OCI-M2 (cell line): ENCODE measurements around the gene CENPI.
"Not testable (repeated sequence)": the region's sequence is repeated elsewhere in the genome, so short reads cannot be mapped to it uniquely, and the experiment has no call there.

Source experiments
- DNase-seq: peaks from one replicate; lab custom pipeline; 2025; ENCODE audit not compliant: unreplicated experiment; lab: John Stamatoyannopoulos, UW

CENPI gene

GRCh38 chrX:101097546-101098453, at the start of gene CENPI:
Gene CENPI (plus strand): TSS chrX:101098204. CDS start chrX:101101071, 2,867 bp downstream.
- peak; percentile 47 for DNase-seq

- DNase-seq: no peak
These were observed 46.9 kb upstream of the CENPI start for GRCh38 chrX:101051153-101051548.

GRCh38 chrX:101051549-101052302, 46.3 kb upstream of the CENPI start, which contains the start of gene TRMT2B:
Gene TRMT2B (minus strand): TSS chrX:101052111. CDS start chrX:101042289, 9,822 bp downstream.
- peak; percentile 44 for DNase-seq

- not testable (repeated sequence) for DNase-seq
These were observed 41.5 kb upstream of the CENPI start for GRCh38 chrX:101056551-101056950.

- DNase-seq: no peak
These were observed 40.8 kb upstream of the CENPI start for GRCh38 chrX:101057093-101057714.

- no peak for DNase-seq
These were observed 35.8 kb upstream of the CENPI start for GRCh38 chrX:101062176-101062575.

GRCh38 chrX:101071582-101071981, 26.4 kb upstream of the CENPI start:
- no peak for DNase-seq

- no peak for DNase-seq
These were observed 19.0 kb upstream of the CENPI start, which contains the start of gene TMEM35A for GRCh38 chrX:101078716-101079598. Gene TMEM35A (plus strand): TSS chrX:101078879. CDS start chrX:101079003, 124 bp downstream.

GRCh38 chrX:101079736-101080270, 18.2 kb upstream of the CENPI start:
- no peak for DNase-seq

GRCh38 chrX:101080326-101081124, 17.5 kb upstream of the CENPI start:
- DNase-seq: no peak

- no peak for DNase-seq
These were observed 16.8 kb upstream of the CENPI start for GRCh38 chrX:101081231-101081630.

- DNase-seq: no peak
These were observed 6.2 kb upstream of the CENPI start for GRCh38 chrX:101091817-101092216.

GRCh38 chrX:101108284-101108683, 10.3 kb downstream of the CENPI start:
- DNase-seq: no peak

- no peak for DNase-seq
These were observed 19.7 kb downstream of the CENPI start for GRCh38 chrX:101117701-101118100.

- no peak for DNase-seq
These were observed 38.2 kb downstream of the CENPI start for GRCh38 chrX:101136235-101136634.
